SH-SY5Y (cell line): ENCODE data around the gene SYCE3.

Experiments used
- GATA2 ChIP-seq: IDR thresholded peaks from 2 replicates; pipeline ENCODE4 v1.6.1; 2011; ENCODE audit warnings: mild to moderate bottlenecking, low read depth, low read length
- GATA3 ChIP-seq: IDR thresholded peaks from 2 replicates; pipeline ENCODE4 v1.6.1; 2011; ENCODE audit warnings: low read depth, mild to moderate bottlenecking, low read length, moderate library complexity

DNA sequence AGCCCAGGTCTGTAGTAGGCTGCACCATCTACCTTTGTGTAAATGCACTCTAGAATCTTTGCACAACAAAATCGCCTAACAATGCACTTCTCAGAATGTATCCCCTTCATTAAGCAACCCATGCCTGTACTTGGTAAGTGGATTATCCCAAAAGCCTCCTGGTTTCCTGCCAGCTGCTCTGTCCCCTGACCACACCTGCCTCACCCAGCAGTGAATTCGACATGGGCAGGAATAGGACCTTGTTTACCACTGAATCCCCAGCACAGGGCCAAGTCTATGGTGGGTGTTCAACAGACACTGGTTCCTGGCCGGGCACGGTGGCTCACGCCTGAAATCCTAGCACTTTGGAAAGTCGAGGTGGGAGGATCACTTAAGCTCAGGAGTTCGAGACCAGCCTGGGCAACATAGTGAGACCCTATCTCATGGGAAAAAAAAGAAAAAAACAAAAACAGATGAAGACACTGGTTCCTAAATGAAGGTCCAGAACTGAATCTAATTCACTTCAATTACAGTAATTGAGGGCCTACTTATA is 5.1 kb upstream of the SYCE3 start:
- TF ChIP-seq GATA2, result no peak
- no peak for TF ChIP-seq GATA3
